Measurements from ENCODE around the gene ZSCAN1. TPM values are rescaled to one million over a fixed set of nuclear protein-coding genes. Genes with fewer than 3 reads are reported as not detected.

Gene ZSCAN1
- total RNA-seq, 1 donor from 2014 or later: not detected

- H3K9ac ChIP-seq (ENCODE audit: low read depth in 1 of 3, low read length in 3 of 3): no peak overlapping the region
- H3K27ac ChIP-seq (ENCODE audit: low read depth, low read length): no peak overlapping the region
- H3K4me3 ChIP-seq (ENCODE audit: low read length in 3 of 3): no peak overlapping the region
- peaks cover 4 to 11% (median 8%) of the 10 kb centered on the region in 3 donors for H3K27me3 ChIP-seq (ENCODE audit: control insufficient read depth in 3 of 3, insufficient read depth in 3 of 3, low read length in 3 of 3)
- H3K9me3 ChIP-seq (ENCODE audit: control insufficient read depth in 3 of 3, low read length in 3 of 3): peaks cover 3 to 15% (median 12%) of the 10 kb centered on the region in 3 donors
- no peaks in the 10 kb centered on the region for H3K36me3 ChIP-seq (ENCODE audit: control insufficient read depth in 3 of 3, insufficient read depth in 3 of 3, low read length in 3 of 3)
- H3K4me1 ChIP-seq (ENCODE audit: control insufficient read depth in 3 of 3, insufficient read depth in 3 of 3, low read length in 3 of 3): no peaks in the 10 kb centered on the region
Measured at GRCh38 chr19:58037927-58038687, 4.3 kb downstream of the ZSCAN1 start.

DNA sequence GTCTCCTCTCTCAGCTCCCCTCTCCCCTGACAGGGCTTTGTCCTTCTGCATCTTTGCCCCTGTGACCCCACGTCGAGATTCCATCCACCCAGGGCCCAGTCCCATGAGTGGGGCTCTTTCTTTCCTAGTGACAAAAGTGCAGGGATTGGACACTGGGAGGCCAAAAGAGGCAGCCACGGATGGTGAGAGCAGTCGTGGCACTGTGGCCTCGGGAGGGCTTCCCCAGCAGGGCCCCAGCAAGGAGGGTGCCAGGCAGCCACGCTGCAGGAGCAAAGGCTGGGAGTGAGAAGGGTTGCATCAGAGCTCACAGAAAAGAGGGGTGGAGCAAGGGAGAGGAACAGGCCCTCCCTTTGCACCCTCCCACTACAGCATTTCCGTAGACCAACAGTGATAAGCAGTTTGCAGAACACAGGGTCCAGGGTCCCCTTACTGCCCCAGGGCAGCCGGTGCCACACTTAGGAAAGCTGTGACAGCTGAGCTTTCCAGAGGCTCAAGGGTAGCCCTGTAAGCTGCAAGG lies 4.9 kb downstream of the ZSCAN1 start:
- no peak overlapping the region for H3K4me3 ChIP-seq (ENCODE audit: low read length in 3 of 3)
- H3K4me1 ChIP-seq (ENCODE audit: control insufficient read depth in 3 of 3, insufficient read depth in 3 of 3, low read length in 3 of 3): no peaks in the 10 kb centered on the region
- no peak overlapping the region for H3K27ac ChIP-seq (ENCODE audit: low read depth, low read length)
- peaks cover 4 to 11% (median 8%) of the 10 kb centered on the region in 3 donors for H3K27me3 ChIP-seq (ENCODE audit: control insufficient read depth in 3 of 3, insufficient read depth in 3 of 3, low read length in 3 of 3)
- H3K9ac ChIP-seq (ENCODE audit: low read depth in 1 of 3, low read length in 3 of 3): no peak overlapping the region
- H3K36me3 ChIP-seq (ENCODE audit: control insufficient read depth in 3 of 3, insufficient read depth in 3 of 3, low read length in 3 of 3): no peaks in the 10 kb centered on the region
- peaks cover 3 to 18% (median 14%) of the 10 kb centered on the region in 3 donors for H3K9me3 ChIP-seq (ENCODE audit: control insufficient read depth in 3 of 3, low read length in 3 of 3)

- no peaks in the 10 kb centered on the region for H3K36me3 ChIP-seq (ENCODE audit: control insufficient read depth in 3 of 3, insufficient read depth in 3 of 3, low read length in 3 of 3)
- H3K27ac ChIP-seq (ENCODE audit: low read depth, low read length): no peak overlapping the region
- H3K4me1 ChIP-seq (ENCODE audit: control insufficient read depth in 3 of 3, insufficient read depth in 3 of 3, low read length in 3 of 3): no peaks in the 10 kb centered on the region
- no peak overlapping the region for H3K9ac ChIP-seq (ENCODE audit: low read depth in 1 of 3, low read length in 3 of 3)
- peaks cover 0 to 6% (median 0%) of the 10 kb centered on the region in 3 donors for H3K27me3 ChIP-seq (ENCODE audit: control insufficient read depth in 3 of 3, insufficient read depth in 3 of 3, low read length in 3 of 3)
- H3K4me3 ChIP-seq (ENCODE audit: low read length in 3 of 3): no peak overlapping the region
- peaks cover 6 to 26% (median 12%) of the 10 kb centered on the region in 3 donors for H3K9me3 ChIP-seq (ENCODE audit: control insufficient read depth in 3 of 3, low read length in 3 of 3)
Measured at GRCh38 chr19:58040751-58041525, 7.1 kb downstream of the ZSCAN1 start.

DNA sequence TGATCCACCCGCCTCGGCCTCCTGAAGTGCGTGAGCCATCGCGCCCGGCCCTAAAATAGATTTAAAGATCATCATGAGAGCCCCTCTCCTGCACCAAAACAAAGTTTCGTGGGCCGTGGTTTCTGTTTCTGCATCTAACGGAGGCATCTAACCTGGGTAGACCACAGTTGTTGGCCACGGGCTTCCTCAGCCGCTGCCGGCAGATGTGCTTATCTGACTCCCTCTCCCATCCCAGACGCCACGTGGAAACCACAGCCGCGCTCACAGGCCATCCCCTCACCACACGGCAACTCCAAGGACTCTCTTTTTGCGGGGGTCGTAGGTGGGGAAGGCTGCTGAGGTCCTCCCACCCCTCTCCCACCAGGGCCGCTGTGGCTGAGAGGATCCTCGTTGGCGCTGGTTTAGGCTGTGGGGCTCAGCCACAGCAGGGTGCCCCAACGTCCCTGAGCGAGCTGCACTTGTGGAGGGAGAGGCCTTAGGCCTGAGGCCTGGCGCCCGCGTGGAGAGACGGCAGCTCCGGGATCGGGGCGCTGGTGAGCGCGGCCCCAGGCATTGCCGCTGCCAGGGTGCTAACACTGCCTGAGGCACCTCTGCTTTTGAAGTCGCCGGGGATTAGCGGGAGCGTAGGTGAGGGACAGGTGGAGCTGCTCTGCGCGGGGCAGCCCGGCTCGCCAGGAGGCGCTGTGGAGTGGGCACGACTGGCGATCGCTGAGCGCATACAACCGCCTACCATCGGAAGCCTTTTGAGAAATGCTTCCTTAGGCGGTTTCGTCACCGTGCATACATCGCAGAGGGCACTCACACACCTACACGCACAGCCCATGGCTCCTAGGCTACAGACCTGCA lies 8.9 kb downstream of the ZSCAN1 start:
- Histone ChIP-seq H3K4me1 (ENCODE audit: control insufficient read depth in 3 of 3, insufficient read depth in 3 of 3, low read length in 3 of 3) (no peaks in the 10 kb centered on the region), H3K27ac (ENCODE audit: low read depth, low read length) (no peak overlapping the region), H3K4me3 (ENCODE audit: low read length in 3 of 3) (no peak overlapping the region), H3K36me3 (ENCODE audit: control insufficient read depth in 3 of 3, insufficient read depth in 3 of 3, low read length in 3 of 3) (no peaks in the 10 kb centered on the region), H3K9ac (ENCODE audit: low read depth in 1 of 3, low read length in 3 of 3) (no peak overlapping the region), H3K9me3 (ENCODE audit: control insufficient read depth in 3 of 3, low read length in 3 of 3) (peaks cover 9 to 28% (median 20%) of the 10 kb centered on the region in 3 donors), H3K27me3 (ENCODE audit: control insufficient read depth in 3 of 3, insufficient read depth in 3 of 3, low read length in 3 of 3) (peaks cover 0 to 3% (median 0%) of the 10 kb centered on the region in 3 donors)

- no peaks in the 10 kb centered on the region for H3K27me3 ChIP-seq (ENCODE audit: control insufficient read depth in 3 of 3, insufficient read depth in 3 of 3, low read length in 3 of 3)
- no peaks in the 10 kb centered on the region for H3K4me1 ChIP-seq (ENCODE audit: control insufficient read depth in 3 of 3, insufficient read depth in 3 of 3, low read length in 3 of 3)
- no peaks in the 10 kb centered on the region for H3K36me3 ChIP-seq (ENCODE audit: control insufficient read depth in 3 of 3, insufficient read depth in 3 of 3, low read length in 3 of 3)
- no peak overlapping the region for H3K4me3 ChIP-seq (ENCODE audit: low read length in 3 of 3)
- H3K27ac ChIP-seq (ENCODE audit: low read depth, low read length): no peak overlapping the region
- H3K9me3 ChIP-seq (ENCODE audit: control insufficient read depth in 3 of 3, low read length in 3 of 3): peaks cover 11 to 31% (median 20%) of the 10 kb centered on the region in 3 donors
- no peak overlapping the region for H3K9ac ChIP-seq (ENCODE audit: low read depth in 1 of 3, low read length in 3 of 3)
Measured at GRCh38 chr19:58044391-58044790, 10.6 kb downstream of the ZSCAN1 start.

DNA sequence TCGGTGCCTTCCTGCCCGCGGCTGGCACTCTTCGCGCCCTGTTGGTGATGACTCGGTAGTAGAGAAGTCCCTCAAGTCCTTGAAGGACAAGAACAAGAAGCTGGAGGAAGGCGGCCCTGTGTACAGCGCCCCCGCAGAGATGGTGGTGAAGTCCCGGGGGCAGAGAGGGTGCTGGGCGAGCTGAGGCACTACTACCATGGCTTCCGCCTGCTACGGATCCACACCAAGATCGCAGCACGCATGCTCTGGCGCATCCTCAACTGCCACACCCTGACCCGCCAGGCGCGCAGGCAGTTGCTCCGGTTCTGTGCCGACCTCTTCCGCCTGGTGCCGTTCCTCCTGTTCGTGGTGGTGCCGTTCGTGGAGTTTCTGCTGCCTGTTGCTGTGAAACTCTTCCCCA lies 11.1 kb downstream of the ZSCAN1 start:
- H3K27ac ChIP-seq (ENCODE audit: low read depth, low read length): no peak overlapping the region
- peaks cover 13 to 31% (median 23%) of the 10 kb centered on the region in 3 donors for H3K9me3 ChIP-seq (ENCODE audit: control insufficient read depth in 3 of 3, low read length in 3 of 3)
- H3K36me3 ChIP-seq (ENCODE audit: control insufficient read depth in 3 of 3, insufficient read depth in 3 of 3, low read length in 3 of 3): no peaks in the 10 kb centered on the region
- H3K4me3 ChIP-seq (ENCODE audit: low read length in 3 of 3): peak overlapping the region in 1 of 3 donors; percentile 29
- H3K4me1 ChIP-seq (ENCODE audit: control insufficient read depth in 3 of 3, insufficient read depth in 3 of 3, low read length in 3 of 3): no peaks in the 10 kb centered on the region
- no peak overlapping the region for H3K9ac ChIP-seq (ENCODE audit: low read depth in 1 of 3, low read length in 3 of 3)
- H3K27me3 ChIP-seq (ENCODE audit: control insufficient read depth in 3 of 3, insufficient read depth in 3 of 3, low read length in 3 of 3): no peaks in the 10 kb centered on the region

- Histone ChIP-seq H3K4me1 (ENCODE audit: control insufficient read depth in 3 of 3, insufficient read depth in 3 of 3, low read length in 3 of 3) (no peaks in the 10 kb centered on the region), H3K27ac (ENCODE audit: low read depth, low read length) (no peak overlapping the region), H3K9me3 (ENCODE audit: control insufficient read depth in 3 of 3, low read length in 3 of 3) (peaks cover 13 to 27% (median 23%) of the 10 kb centered on the region in 3 donors), H3K27me3 (ENCODE audit: control insufficient read depth in 3 of 3, insufficient read depth in 3 of 3, low read length in 3 of 3) (no peaks in the 10 kb centered on the region), H3K9ac (ENCODE audit: low read depth in 1 of 3, low read length in 3 of 3) (no peak overlapping the region), H3K4me3 (ENCODE audit: low read length in 3 of 3) (no peak overlapping the region), H3K36me3 (ENCODE audit: control insufficient read depth in 3 of 3, insufficient read depth in 3 of 3, low read length in 3 of 3) (no peaks in the 10 kb centered on the region)
Measured at GRCh38 chr19:58045411-58046050, 11.7 kb downstream of the ZSCAN1 start.

DNA sequence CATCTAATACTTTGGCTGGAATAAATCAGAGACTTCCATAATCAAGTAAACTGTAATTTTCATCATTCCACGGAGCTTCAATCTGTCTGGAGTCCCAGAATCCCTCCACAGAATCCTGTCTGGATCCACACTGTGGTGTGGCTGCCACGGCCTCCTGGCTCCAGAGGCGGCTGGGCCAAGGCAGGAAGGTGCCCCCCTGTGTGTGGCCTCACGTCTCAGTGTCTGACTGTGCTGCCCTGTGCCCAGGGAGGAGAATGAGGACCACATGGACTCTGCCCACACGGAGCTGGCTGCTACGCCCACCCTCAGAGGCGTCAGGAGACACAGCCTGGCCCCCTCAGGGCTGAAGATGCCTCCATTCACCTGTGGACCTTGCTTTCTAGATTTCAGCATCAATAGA lies 13.0 kb downstream of the ZSCAN1 start:
- Histone ChIP-seq H3K9ac (ENCODE audit: low read depth in 1 of 3, low read length in 3 of 3) (no peak overlapping the region), H3K27me3 (ENCODE audit: control insufficient read depth in 3 of 3, insufficient read depth in 3 of 3, low read length in 3 of 3) (no peaks in the 10 kb centered on the region), H3K4me1 (ENCODE audit: control insufficient read depth in 3 of 3, insufficient read depth in 3 of 3, low read length in 3 of 3) (no peaks in the 10 kb centered on the region), H3K9me3 (ENCODE audit: control insufficient read depth in 3 of 3, low read length in 3 of 3) (peaks cover 17 to 33% (median 26%) of the 10 kb centered on the region in 3 donors), H3K4me3 (ENCODE audit: low read length in 3 of 3) (peak overlapping the region in 2 of 3 donors; percentile 29 to 38), H3K36me3 (ENCODE audit: control insufficient read depth in 3 of 3, insufficient read depth in 3 of 3, low read length in 3 of 3) (no peaks in the 10 kb centered on the region), H3K27ac (ENCODE audit: low read depth, low read length) (no peak overlapping the region)

- peaks cover 17 to 36% (median 24%) of the 10 kb centered on the region in 3 donors for H3K9me3 ChIP-seq (ENCODE audit: control insufficient read depth in 3 of 3, low read length in 3 of 3)
- H3K4me3 ChIP-seq (ENCODE audit: low read length in 3 of 3): no peak overlapping the region
- H3K4me1 ChIP-seq (ENCODE audit: control insufficient read depth in 3 of 3, insufficient read depth in 3 of 3, low read length in 3 of 3): no peaks in the 10 kb centered on the region
- no peak overlapping the region for H3K27ac ChIP-seq (ENCODE audit: low read depth, low read length)
- H3K9ac ChIP-seq (ENCODE audit: low read depth in 1 of 3, low read length in 3 of 3): no peak overlapping the region
- no peaks in the 10 kb centered on the region for H3K36me3 ChIP-seq (ENCODE audit: control insufficient read depth in 3 of 3, insufficient read depth in 3 of 3, low read length in 3 of 3)
- no peaks in the 10 kb centered on the region for H3K27me3 ChIP-seq (ENCODE audit: control insufficient read depth in 3 of 3, insufficient read depth in 3 of 3, low read length in 3 of 3)
Measured at GRCh38 chr19:58047672-58048071, 13.8 kb downstream of the ZSCAN1 start.
